ENCODE data around the gene CATSPERD. TPM values are rescaled to one million over a fixed set of nuclear protein-coding genes. Genes with fewer than 3 reads are reported as not detected.

CATSPERD gene
- total RNA-seq, 1 experiment from 2014 or later: not detected

- Histone ChIP-seq H2AFZ (ENCODE audit: low read length) (no peak overlapping the region), H2BK5ac (ENCODE audit: insufficient read length, low read length) (no peak overlapping the region), H2BK120ac (ENCODE audit: low read depth, low read length, poor library complexity, severe bottlenecking) (no peak overlapping the region), H2BK15ac (ENCODE audit: low read depth, low read length) (no peak overlapping the region), H3K9ac (ENCODE audit: extremely low read depth, insufficient read length, low read length) (no peak overlapping the region), H3T11ph (ENCODE audit: low read length) (no peak overlapping the region), H4K91ac (ENCODE audit: insufficient read length, low read depth, low read length) (no peak overlapping the region), H3K27me3 (ENCODE audit: insufficient read depth, low read length) (no peaks in the 10 kb centered on the region), H4K5ac (ENCODE audit: insufficient read length, low read depth, low read length) (no peak overlapping the region), H3K18ac (ENCODE audit: insufficient read length, low read depth, low read length) (no peak overlapping the region), H2BK20ac (ENCODE audit: low read depth, low read length, poor library complexity, severe bottlenecking) (no peak overlapping the region), H4K8ac (replicated peaks; ENCODE audit: insufficient read length, low read depth, low read length) (no peak overlapping the region), H3K23ac (ENCODE audit: insufficient read length, low read depth, low read length) (no peak overlapping the region), H3K79me1 (ENCODE audit: insufficient read depth, low read depth, low read length, poor library complexity, severe bottlenecking) (no peaks in the 10 kb centered on the region), H3K56ac (ENCODE audit: insufficient read length, low read depth, low read length) (no peak overlapping the region), H2AK5ac (ENCODE audit: insufficient read length, low read length) (no peak overlapping the region), H3K23me2 (ENCODE audit: insufficient read length, low read depth, low read length, poor library complexity, severe bottlenecking) (no peaks in the 10 kb centered on the region), H3K14ac (ENCODE audit: insufficient read depth, low read length) (no peak overlapping the region), H3K79me2 (ENCODE audit: insufficient read depth, low read length) (no peaks in the 10 kb centered on the region), H3K4ac (ENCODE audit: low read depth, low read length) (no peak overlapping the region), H3K27ac (ENCODE audit: insufficient read length, low read depth, low read length) (no peak overlapping the region), H3K4me2 (ENCODE audit: insufficient read depth, insufficient read length, low read length) (no peak overlapping the region), H3K9me3 (ENCODE audit: control insufficient read depth, low read depth, low read length) (no peaks in the 10 kb centered on the region), H2BK12ac (ENCODE audit: insufficient read length, low read depth, low read length) (no peak overlapping the region), H4K20me1 (ENCODE audit: control insufficient read depth, insufficient read depth, insufficient read length) (no peaks in the 10 kb centered on the region), H3K4me1 (ENCODE audit: insufficient read depth, low read length) (no peaks in the 10 kb centered on the region)
- no peak for DNase-seq
- no CpG with 5 or more reads among the region's 40 CpGs for WGBS (ENCODE audit: extremely low coverage, insufficient read length, low lambda C conversion rate)
- Mint-ChIP-seq H3K4me1 (no peaks in the 10 kb centered on the region), H3K4me3 (no peak overlapping the region), H3K36me3 (ENCODE audit: insufficient read depth in 1 of 3, low read depth in 3 of 3) (peaks cover 54 to 85% (median 70%) of the 10 kb centered on the region in 3 experiments), H3K27ac (no peak overlapping the region), H3K9me3 (peaks cover 3 to 12% of the 10 kb centered on the region in 2 experiments; a peak in 3 of 5 replicates), H3K27me3 (ENCODE audit: low read depth) (no peaks in the 10 kb centered on the region; the same call in 1 of the 2 replicates)
- TF ChIP-seq CTCF (conservative IDR thresholded peaks at IDR 0.05): no peak
These were observed 16.3 kb upstream of the CATSPERD start for GRCh38 chr19:5703819-5704818.

Data from H9 (cell line).